Suprapubic skin (tissue), 4 donors: ENCODE data around the gene CD9.

Source experiments
- EP300 ChIP-seq: sonication (generic); formaldehyde crosslinking; IDR thresholded peaks from one replicate; pipeline ENCODE4 v1.6.1; 2017; ENCODE audit warnings: antibody characterized with exemption
- POLR2A ChIP-seq, 2 donors: fragments of 450-650 bp; IDR thresholded peaks; one replicate each; pipeline ENCODE4 v1.6.1; 2017; ENCODE audit warnings: antibody characterized with exemption in 2 of 2, mild to moderate bottlenecking in 2 of 2, moderate library complexity in 2 of 2
- POLR2AphosphoS5 ChIP-seq, 3 donors: sonication (generic); formaldehyde crosslinking; IDR thresholded peaks; one replicate each; pipeline ENCODE4 v1.6.1; 2017; ENCODE audit warnings: antibody characterized with exemption in 3 of 3
- TF ChIP-seq, protein P1 (sequence below), 2 donors: fragments of 200-600 bp in 1 of 2; fragments of 450-650 bp in 1 of 2; sonication (generic) in 1 of 2; IDR thresholded peaks; one replicate each; pipeline ENCODE4 v1.5.1; 2016 to 2019; ENCODE audit warnings: antibody characterized with exemption in 2 of 2, mild to moderate bottlenecking in 1 of 2, moderate library complexity in 1 of 2

DNA sequence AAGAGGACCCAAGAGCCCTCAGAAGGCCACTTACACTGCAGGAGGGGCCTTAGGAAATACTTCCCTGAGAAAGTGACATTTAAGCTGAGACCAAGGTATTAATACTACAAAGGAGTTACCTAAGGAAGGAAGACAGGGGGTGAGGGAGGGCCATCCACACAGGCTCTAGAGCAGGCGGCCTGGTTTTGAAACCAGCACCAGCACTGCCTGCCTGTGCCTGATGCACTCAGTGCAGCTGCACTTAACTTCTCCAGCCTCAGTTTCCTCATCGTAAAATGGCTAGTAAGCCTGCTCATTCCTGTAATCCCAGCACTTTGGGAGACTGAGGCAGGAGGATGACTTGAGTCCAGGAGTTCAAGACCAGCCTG, 64.8 kb downstream of the CD9 start:
- no peak for TF ChIP-seq POLR2AphosphoS5 (IDR thresholded peaks at IDR 0.05)
- no peak for TF ChIP-seq POLR2A (IDR thresholded peaks at IDR 0.05)
- TF ChIP-seq, protein P1, sequence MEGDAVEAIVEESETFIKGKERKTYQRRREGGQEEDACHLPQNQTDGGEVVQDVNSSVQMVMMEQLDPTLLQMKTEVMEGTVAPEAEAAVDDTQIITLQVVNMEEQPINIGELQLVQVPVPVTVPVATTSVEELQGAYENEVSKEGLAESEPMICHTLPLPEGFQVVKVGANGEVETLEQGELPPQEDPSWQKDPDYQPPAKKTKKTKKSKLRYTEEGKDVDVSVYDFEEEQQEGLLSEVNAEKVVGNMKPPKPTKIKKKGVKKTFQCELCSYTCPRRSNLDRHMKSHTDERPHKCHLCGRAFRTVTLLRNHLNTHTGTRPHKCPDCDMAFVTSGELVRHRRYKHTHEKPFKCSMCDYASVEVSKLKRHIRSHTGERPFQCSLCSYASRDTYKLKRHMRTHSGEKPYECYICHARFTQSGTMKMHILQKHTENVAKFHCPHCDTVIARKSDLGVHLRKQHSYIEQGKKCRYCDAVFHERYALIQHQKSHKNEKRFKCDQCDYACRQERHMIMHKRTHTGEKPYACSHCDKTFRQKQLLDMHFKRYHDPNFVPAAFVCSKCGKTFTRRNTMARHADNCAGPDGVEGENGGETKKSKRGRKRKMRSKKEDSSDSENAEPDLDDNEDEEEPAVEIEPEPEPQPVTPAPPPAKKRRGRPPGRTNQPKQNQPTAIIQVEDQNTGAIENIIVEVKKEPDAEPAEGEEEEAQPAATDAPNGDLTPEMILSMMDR (IDR thresholded peaks at IDR 0.05), result no peak
- TF ChIP-seq EP300, result no peak
